HG03520 (cell line): ENCODE results near the gene TDRD9.

Source experiments
- ATAC-seq: cut with Tn5 transposase; IDR thresholded peaks from one replicate; pipeline ENCODE4 v1.9.1; 2021; ENCODE audit warnings: mild to moderate bottlenecking, moderate library complexity; ENCODE audit not compliant: unreplicated experiment

Gene TDRD9

GRCh38 chr14:103890821-103891666 lies 37.2 kb upstream of the TDRD9 start:
- ATAC-seq, result no peak

GRCh38 chr14:103891667-103892215 lies 36.5 kb upstream of the TDRD9 start:
- no peak for ATAC-seq

- ATAC-seq, result no peak
These were observed 36.0 kb upstream of the TDRD9 start for GRCh38 chr14:103892247-103892646.

GRCh38 chr14:103894034-103894722 lies 34.1 kb upstream of the TDRD9 start:
- no peak for ATAC-seq

- ATAC-seq, result no peak
These were observed 33.6 kb upstream of the TDRD9 start for GRCh38 chr14:103894723-103895059.

GRCh38 chr14:103896578-103896977 lies 31.7 kb upstream of the TDRD9 start:
- ATAC-seq, result no peak

- ATAC-seq, result no peak
These were observed 30.9 kb upstream of the TDRD9 start for GRCh38 chr14:103897075-103897947.

GRCh38 chr14:103898204-103898603 lies 30.1 kb upstream of the TDRD9 start:
- ATAC-seq, result no peak

- no peak for ATAC-seq
These were observed 29.5 kb upstream of the TDRD9 start for GRCh38 chr14:103898711-103899110.

- ATAC-seq, result no peak
These were observed 28.9 kb upstream of the TDRD9 start for GRCh38 chr14:103899316-103899715.

- ATAC-seq, result no peak
These were observed 28.4 kb upstream of the TDRD9 start for GRCh38 chr14:103899833-103900232.

- ATAC-seq, result no peak
These were observed 23.7 kb upstream of the TDRD9 start for GRCh38 chr14:103904493-103905107.

GRCh38 chr14:103905842-103906456 lies 22.3 kb upstream of the TDRD9 start:
- no peak for ATAC-seq

GRCh38 chr14:103908580-103908979 lies 19.7 kb upstream of the TDRD9 start:
- ATAC-seq, result no peak

GRCh38 chr14:103909531-103910261 lies 18.6 kb upstream of the TDRD9 start:
- no peak for ATAC-seq

- ATAC-seq, result no peak
These were observed 17.9 kb upstream of the TDRD9 start for GRCh38 chr14:103910262-103910935.

- ATAC-seq, result no peak
These were observed 17.3 kb upstream of the TDRD9 start for GRCh38 chr14:103910984-103911383.

- no peak for ATAC-seq
These were observed 12.6 kb upstream of the TDRD9 start for GRCh38 chr14:103915616-103916015.

- no peak for ATAC-seq
These were observed 11.5 kb upstream of the TDRD9 start for GRCh38 chr14:103916636-103917262.
